Nephron progenitor cell (in vitro differentiated cells): Measurements from ENCODE around the gene MTRF1.
A peak's percentile ranks its signal among the peaks of the same experiment; 100 is the strongest.

ENCODE experiments used
- DNase-seq: peaks from one replicate; pipeline ENCODE4 v3.0.0; 2021
- H3K27ac Mint-ChIP-seq: 2 replicates; pipeline ENCODE4 v1.8.0; 2021; ENCODE audit warnings: mild to moderate bottlenecking, moderate library complexity, mixed read lengths
- H3K27me3 Mint-ChIP-seq: 2 replicates; pipeline ENCODE4 v1.8.0; 2021; ENCODE audit warnings: mild to moderate bottlenecking, low read depth, mixed read lengths; ENCODE audit not compliant: poor library complexity
- H3K36me3 Mint-ChIP-seq: 2 replicates; pipeline ENCODE4 v1.8.0; 2021; ENCODE audit warnings: low read depth, mixed read lengths
- H3K4me1 Mint-ChIP-seq: 2 replicates; pipeline ENCODE4 v1.8.0; 2021; ENCODE audit warnings: mixed read lengths
- H3K4me3 Mint-ChIP-seq: 2 replicates; pipeline ENCODE4 v1.8.0; 2021; ENCODE audit warnings: mild to moderate bottlenecking, moderate library complexity, mixed read lengths
- H3K9me3 Mint-ChIP-seq: 2 replicates; pipeline ENCODE4 v1.8.0; 2021; ENCODE audit warnings: mild to moderate bottlenecking, moderate library complexity, mixed read lengths
- CTCF ChIP-seq: fragments of 200-600 bp; sonication (generic); IDR thresholded peaks from 2 replicates; pipeline ENCODE4 v1.5.0; 2021; ENCODE audit warnings: antibody characterized with exemption

The MTRF1 gene

GRCh38 chr13:41199526-41199925 lies 63.9 kb downstream of the MTRF1 start:
- Mint-ChIP-seq H3K4me3 (no peak overlapping the region), H3K4me1 (peaks cover 7% of the 10 kb centered on the region), H3K36me3 (no peaks in the 10 kb centered on the region), H3K27ac (no peak overlapping the region), H3K27me3 (peaks cover 4% of the 10 kb centered on the region), H3K9me3 (peaks cover 2% of the 10 kb centered on the region)
- no peak for TF ChIP-seq CTCF
- DNase-seq: no peak

GRCh38 chr13:41199079-41199478 lies 64.3 kb downstream of the MTRF1 start:
- DNase-seq: no peak
- TF ChIP-seq CTCF: no peak
- no peak overlapping the region for H3K4me3 Mint-ChIP-seq
- peaks cover 6% of the 10 kb centered on the region for H3K9me3 Mint-ChIP-seq
- no peak overlapping the region for H3K27ac Mint-ChIP-seq
- H3K27me3 Mint-ChIP-seq: peaks cover 4% of the 10 kb centered on the region
- peaks cover 7% of the 10 kb centered on the region for H3K4me1 Mint-ChIP-seq
- peaks cover 3% of the 10 kb centered on the region for H3K36me3 Mint-ChIP-seq

- H3K27me3 Mint-ChIP-seq: peaks cover 7% of the 10 kb centered on the region
- H3K4me1 Mint-ChIP-seq: peaks cover 22% of the 10 kb centered on the region
- H3K9me3 Mint-ChIP-seq: peaks cover 29% of the 10 kb centered on the region
- no peak for DNase-seq
- no peak for TF ChIP-seq CTCF
- H3K4me3 Mint-ChIP-seq: no peak overlapping the region
- H3K27ac Mint-ChIP-seq: no peak overlapping the region
- H3K36me3 Mint-ChIP-seq: peaks cover 28% of the 10 kb centered on the region
Observed at GRCh38 chr13:41196620-41197019, 66.8 kb downstream of the MTRF1 start.

DNA sequence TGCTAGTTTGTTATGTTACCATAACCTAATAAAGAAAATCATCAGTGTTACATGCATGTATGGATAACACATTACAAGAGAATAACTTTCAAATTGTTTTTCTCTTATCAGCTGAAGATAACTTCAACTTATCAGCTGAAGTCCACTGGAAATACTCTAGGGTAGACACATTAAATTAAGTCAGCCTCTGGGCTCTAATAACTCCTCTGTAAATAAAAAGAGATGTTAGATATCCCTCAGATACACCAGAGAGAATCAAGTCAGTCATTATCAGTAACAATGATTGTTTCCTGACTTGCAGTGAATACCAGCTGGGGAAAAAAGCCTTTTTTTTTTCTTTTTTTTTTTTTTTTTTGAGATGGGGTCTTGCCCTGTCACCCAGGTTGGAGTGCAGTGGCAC lies 67.4 kb downstream of the MTRF1 start:
- no peak for TF ChIP-seq CTCF
- Mint-ChIP-seq H3K36me3 (peaks cover 31% of the 10 kb centered on the region), H3K4me1 (peaks cover 22% of the 10 kb centered on the region), H3K27ac (no peak overlapping the region), H3K9me3 (peaks cover 32% of the 10 kb centered on the region), H3K4me3 (no peak overlapping the region), H3K27me3 (peaks cover 7% of the 10 kb centered on the region)
- DNase-seq: no peak

GRCh38 chr13:41193919-41194824 lies 69.2 kb downstream of the MTRF1 start, which contains the start of gene KBTBD7:
Gene KBTBD7 (minus strand): TSS chr13:41194569. CDS start chr13:41194257, 312 bp downstream.
- no peak for TF ChIP-seq CTCF
- DNase-seq: peak; percentile 89
- Mint-ChIP-seq H3K9me3 (peaks cover 38% of the 10 kb centered on the region), H3K4me3 (peak within 1 kb of the TSS; percentile 91), H3K27me3 (peaks cover 7% of the 10 kb centered on the region), H3K36me3 (peaks cover 50% of the 10 kb centered on the region), H3K27ac (peak within 1 kb of the TSS; percentile 97), H3K4me1 (peaks cover 22% of the 10 kb centered on the region)
